Testis (tissue), 3 donors: Measurements from ENCODE around the gene MTAP. TPM values are rescaled to one million over a fixed set of nuclear protein-coding genes. Genes with fewer than 3 reads are reported as not detected.
A peak's percentile ranks its signal among the peaks of the same experiment; 100 is the strongest.

ENCODE experiments used
- DNase-seq: peaks from one replicate; pipeline ENCODE4 v3.0.0-alpha.2; 2019
- H3K27ac ChIP-seq, 2 donors: fragments of 200-600 bp; sonication (generic); one replicate each; pipeline ENCODE4 v1.5.1; 2019
- H3K27me3 ChIP-seq: fragments of 200-600 bp; sonication (generic); one replicate; pipeline ENCODE4 v1.5.1; 2019
- H3K36me3 ChIP-seq: fragments of 200-600 bp; sonication (generic); one replicate; pipeline ENCODE4 v1.5.1; 2017; ENCODE audit warnings: low read depth; ENCODE audit errors: missing control alignments
- H3K4me1 ChIP-seq: fragments of 200-600 bp; sonication (generic); one replicate; pipeline ENCODE4 v1.5.1; 2019
- H3K4me3 ChIP-seq, 2 donors: fragments of 200-600 bp; sonication (generic); one replicate each; pipeline ENCODE4 v1.5.1; 2017 to 2019
- H3K9me3 ChIP-seq: fragments of 200-600 bp; sonication (generic); one replicate; pipeline ENCODE4 v1.5.1; 2017
- POLR2A ChIP-seq: fragments of 450-650 bp; IDR thresholded peaks from one replicate; pipeline ENCODE4 v1.6.1; 2017; ENCODE audit warnings: antibody characterized with exemption, mild to moderate bottlenecking, moderate library complexity
- WGBS, 2 donors: methylation state at CpG; one replicate each; pipeline ENCODE4 v1.1.5; 2018; 5-methylcytosine and 5-hydroxymethylcytosine counted together
- intact Hi-C: fragments of 100-400 bp; cut with DNase I; formaldehyde crosslinking; loops from one replicate; pipeline ENCODE4 v1.15.1; 2023; ENCODE audit warnings: low total_unique reads
- polyA plus RNA-seq: library from polyadenylated mRNA; stranded (reverse); fragments of 350-450 nt; fragmentation: Illumina TruSeq; extraction: RNeasy Lipid Tissue Mini Kit (QIAGEN cat#74804); gene quantifications from one replicate; pipeline ENCODE4 v1.2.3, GENCODE V29; 2014; ENCODE audit warnings: low read depth, low replicate concordance; ENCODE audit not compliant: insufficient read depth
- total RNA-seq, 2 donors: library from RNA; depleted of rRNA; stranded (reverse); fragments of >200 nt; gene quantifications; one replicate each; pipeline ENCODE4 v1.2.3, GENCODE V29; 2016
- TF ChIP-seq, protein P1 (sequence below), 3 experiments: fragments of 450-650 bp in 2 of 3; fragments of 200-600 bp in 1 of 3; sonication (generic) in 1 of 3; IDR thresholded peaks; one replicate each; pipeline ENCODE4 v1.5.1; 2016 to 2019; ENCODE audit warnings: antibody characterized with exemption in 3 of 3, mild to moderate bottlenecking in 2 of 3, moderate library complexity in 1 of 3

The MTAP gene
- total and polyA plus RNA-seq, 3 donors from 2014 or later = 18.2 to 21.2 (median 19.3) TPM

DNA sequence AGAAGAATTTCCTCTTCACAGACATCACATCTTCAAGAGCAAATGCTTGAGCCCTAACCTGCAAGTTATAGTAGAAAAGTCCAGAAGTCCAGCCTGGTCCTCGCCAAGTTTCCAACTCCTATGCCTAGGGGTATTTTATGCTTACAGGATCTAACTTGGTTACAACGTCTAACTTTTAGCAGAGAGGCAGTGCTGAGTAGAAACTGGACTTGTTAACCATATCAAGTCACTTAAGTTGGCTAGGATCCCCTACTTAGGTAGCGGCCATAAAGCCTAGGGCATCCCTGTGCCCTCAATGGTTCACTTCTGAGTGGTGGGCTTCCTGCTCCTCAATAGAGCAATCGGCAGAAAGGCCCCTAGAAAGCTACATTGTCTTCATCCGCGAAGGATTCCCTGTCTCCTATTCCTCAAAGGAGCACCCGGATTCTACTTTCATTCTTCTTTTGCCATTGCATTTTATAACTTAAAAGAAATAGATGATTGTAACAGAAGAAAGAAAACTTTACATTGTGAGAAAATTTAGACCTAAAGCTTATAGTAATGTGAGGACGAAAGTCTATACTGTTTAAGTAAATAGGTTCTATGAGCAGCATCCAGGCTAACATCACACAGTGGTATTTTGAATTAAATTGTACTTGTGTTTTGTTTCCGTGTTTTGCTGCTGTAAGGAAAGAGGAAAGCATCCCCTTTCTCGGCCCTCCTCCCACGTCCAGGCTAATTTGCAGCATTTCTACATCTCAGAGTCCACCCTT lies 1.3 kb upstream of the MTAP start:
- Histone ChIP-seq H3K4me3 (peak overlapping the region; percentile 62 to 72), H3K4me1 (peaks cover 4% of the 10 kb centered on the region), H3K27me3 (no peaks in the 10 kb centered on the region), H3K36me3 (no peaks in the 10 kb centered on the region), H3K9me3 (no peaks in the 10 kb centered on the region), H3K27ac (peak overlapping the region in 1 of 2 donors; percentile 74)
- TF ChIP-seq POLR2A = no peak
- TF ChIP-seq, protein P1, sequence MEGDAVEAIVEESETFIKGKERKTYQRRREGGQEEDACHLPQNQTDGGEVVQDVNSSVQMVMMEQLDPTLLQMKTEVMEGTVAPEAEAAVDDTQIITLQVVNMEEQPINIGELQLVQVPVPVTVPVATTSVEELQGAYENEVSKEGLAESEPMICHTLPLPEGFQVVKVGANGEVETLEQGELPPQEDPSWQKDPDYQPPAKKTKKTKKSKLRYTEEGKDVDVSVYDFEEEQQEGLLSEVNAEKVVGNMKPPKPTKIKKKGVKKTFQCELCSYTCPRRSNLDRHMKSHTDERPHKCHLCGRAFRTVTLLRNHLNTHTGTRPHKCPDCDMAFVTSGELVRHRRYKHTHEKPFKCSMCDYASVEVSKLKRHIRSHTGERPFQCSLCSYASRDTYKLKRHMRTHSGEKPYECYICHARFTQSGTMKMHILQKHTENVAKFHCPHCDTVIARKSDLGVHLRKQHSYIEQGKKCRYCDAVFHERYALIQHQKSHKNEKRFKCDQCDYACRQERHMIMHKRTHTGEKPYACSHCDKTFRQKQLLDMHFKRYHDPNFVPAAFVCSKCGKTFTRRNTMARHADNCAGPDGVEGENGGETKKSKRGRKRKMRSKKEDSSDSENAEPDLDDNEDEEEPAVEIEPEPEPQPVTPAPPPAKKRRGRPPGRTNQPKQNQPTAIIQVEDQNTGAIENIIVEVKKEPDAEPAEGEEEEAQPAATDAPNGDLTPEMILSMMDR (IDR thresholded peaks at IDR 0.05) = no peak
- DNase-seq = no peak
- intact Hi-C loops = no loop called here
- WGBS, 2 donors = 50 to 58% methylated on average over 11 of the region's 11 CpGs

DNA sequence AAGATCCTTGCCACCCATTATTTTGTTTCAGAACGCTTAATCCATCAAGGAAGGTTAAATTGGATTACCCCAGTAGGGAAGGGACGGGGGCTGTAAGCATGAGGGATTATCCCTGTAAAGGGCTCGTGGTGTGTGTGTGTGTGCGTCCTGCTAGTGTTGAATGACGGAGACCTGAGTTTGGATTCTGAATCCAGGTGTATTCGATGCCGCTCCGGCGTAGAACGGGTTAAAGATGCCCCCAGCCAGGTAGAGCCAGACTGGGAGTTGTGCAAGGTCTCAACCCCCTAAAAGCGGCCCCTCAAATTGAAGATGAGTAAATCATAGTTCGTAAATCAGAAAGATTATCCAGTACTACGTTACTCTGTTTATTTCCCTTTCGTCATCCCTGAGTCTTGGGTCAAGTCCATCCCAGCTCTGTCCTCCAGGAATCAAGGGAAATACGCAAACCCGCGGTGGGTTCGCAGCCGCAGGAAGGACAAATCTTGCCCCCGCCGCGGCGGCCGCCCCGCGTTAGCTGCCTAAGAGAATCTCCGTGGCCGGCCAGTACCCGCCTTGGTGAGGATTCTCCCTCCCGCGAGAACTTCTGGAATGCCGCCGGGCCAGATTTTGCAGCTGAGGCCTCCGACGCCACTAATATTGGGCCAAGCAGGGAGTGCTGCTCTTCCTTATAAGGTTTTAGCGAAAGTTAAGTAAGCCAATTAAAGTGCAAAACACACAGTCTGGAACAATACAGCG lies 586 bp upstream of the MTAP start:
- Histone ChIP-seq H3K9me3 (no peaks in the 10 kb centered on the region), H3K4me1 (peaks cover 4% of the 10 kb centered on the region), H3K4me3 (peak overlapping the region; percentile 62 to 72), H3K27ac (peak overlapping the region; percentile 74 to 90), H3K36me3 (no peaks in the 10 kb centered on the region), H3K27me3 (no peaks in the 10 kb centered on the region)
- TF ChIP-seq, protein P1 (IDR thresholded peaks at IDR 0.05) = no peak
- no peak for TF ChIP-seq POLR2A
- 7 to 10% methylated on average over 30 to 37 of the region's 37 CpGs for WGBS, 2 donors
- peak; percentile 80 for DNase-seq
- intact Hi-C loops = no loop called here

DNA sequence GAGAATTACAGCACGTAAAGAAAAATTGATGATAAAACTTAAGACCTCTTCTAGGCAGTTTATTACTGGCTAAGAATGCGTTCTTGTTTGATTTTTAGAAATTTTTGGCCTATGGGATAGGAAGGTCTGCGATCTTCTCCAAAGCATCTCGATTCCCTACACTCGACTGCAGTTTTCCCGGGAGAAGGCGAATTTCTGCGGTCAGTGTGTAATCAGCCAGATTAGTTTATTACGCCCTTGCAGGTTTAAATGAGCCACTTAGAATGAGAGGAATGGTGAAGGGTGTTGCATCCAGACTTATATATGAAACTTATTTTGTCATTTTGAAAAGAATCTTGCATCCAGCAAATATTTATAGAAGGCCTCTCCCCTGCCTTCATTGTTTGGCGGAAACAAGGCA lies 1.2 kb downstream of the MTAP start:
- WGBS, 2 donors = 23 to 33% methylated on average over 10 of the region's 10 CpGs
- Histone ChIP-seq H3K36me3 (no peaks in the 10 kb centered on the region), H3K4me1 (peaks cover 4% of the 10 kb centered on the region), H3K9me3 (no peaks in the 10 kb centered on the region), H3K27me3 (no peaks in the 10 kb centered on the region), H3K27ac (peak overlapping the region; percentile 74 to 90), H3K4me3 (peak overlapping the region in 1 of 2 donors; percentile 62)
- DNase-seq = no peak
- TF ChIP-seq, protein P1 (IDR thresholded peaks at IDR 0.05) = no peak
- no peak for TF ChIP-seq POLR2A
- intact Hi-C loops = no loop called here

DNA sequence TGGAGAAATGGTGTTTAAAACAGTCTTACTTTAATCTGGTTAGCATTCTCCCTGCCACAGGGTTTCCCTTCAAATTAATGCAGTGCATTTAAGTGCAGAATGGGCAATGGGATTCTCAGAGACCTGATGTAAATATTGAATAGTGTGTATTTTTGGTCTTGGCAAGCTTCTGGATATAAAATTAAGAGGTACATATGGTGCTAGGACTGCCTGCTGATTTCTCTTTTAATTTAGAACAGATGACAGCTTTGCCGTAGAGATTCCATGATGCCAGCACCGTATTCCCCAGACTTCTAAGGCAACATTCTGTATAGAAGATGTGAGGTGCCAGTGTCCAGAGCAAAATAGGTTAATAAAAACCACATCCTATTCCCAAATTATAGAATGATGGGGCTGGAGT lies 1.9 kb downstream of the MTAP start:
- no peak for DNase-seq
- TF ChIP-seq POLR2A = no peak
- TF ChIP-seq, protein P1 (IDR thresholded peaks at IDR 0.05) = no peak
- no peaks in the 10 kb centered on the region for H3K36me3 ChIP-seq
- WGBS, 2 donors = 83 to 88% methylated on average over 2 of the region's 2 CpGs
- H3K27ac ChIP-seq = no peak overlapping the region
- no peaks in the 10 kb centered on the region for H3K27me3 ChIP-seq
- H3K4me1 ChIP-seq = peaks cover 4% of the 10 kb centered on the region
- intact Hi-C loops = no loop called here
- H3K9me3 ChIP-seq = no peaks in the 10 kb centered on the region
- H3K4me3 ChIP-seq = no peak overlapping the region
